IMR-90 (cell line): ENCODE measurements around the gene ATP11B. TPM values are rescaled to one million over a fixed set of nuclear protein-coding genes. Genes with fewer than 3 reads are reported as not detected.
A peak's percentile ranks its signal among the peaks of the same experiment; 100 is the strongest.

ENCODE experiments used
- ATAC-seq: fragments of 200-7000 bp; cut with Tn5 transposase; 2 replicates; pipeline ENCODE4 v1.9.1; 2020; ENCODE audit warnings: low read depth, mild to moderate bottlenecking, moderate library complexity
- BruUV-seq: library from RNA; stranded (reverse); fragments of 400-500 nt; replicated peaks from 2 replicates; lab custom pipeline; 2021; lab: Mats Ljungman, UMichigan
- CTCF ChIA-PET: fragments of 300-600 bp; formaldehyde crosslinking; extraction: SDS; loops from one replicate; lab custom pipeline; 2021; ENCODE audit warnings: antibody characterized with exemption; lab: Yijun Ruan, JAX
- POLR2A ChIA-PET: fragments of 300-600 bp; sonication (Branson Sonifier 250); formaldehyde crosslinking; loops from one replicate; lab custom pipeline; 2022; ENCODE audit warnings: antibody characterized with exemption; ENCODE audit not compliant: unreplicated experiment; lab: Charles Lee
- DNase-seq: peaks from one replicate; pipeline ENCODE4 v3.0.0; 2013
- H2AFZ ChIP-seq: replicated peaks from 2 replicates; pipeline ENCODE3; 2013; ENCODE audit warnings: low read length, mild to moderate bottlenecking; ENCODE audit not compliant: poor library complexity
- H2AK5ac ChIP-seq: 2 replicates; pipeline ENCODE4 v1.6.1; 2013; ENCODE audit warnings: low read depth, low read length, inconsistent platforms
- H2AK9ac ChIP-seq: replicated peaks from 2 replicates; pipeline ENCODE3; 2013; ENCODE audit warnings: mild to moderate bottlenecking, low read depth, low read length, moderate library complexity; ENCODE audit not compliant: poor library complexity
- H2BK120ac ChIP-seq: 2 replicates; pipeline ENCODE4 v1.6.1; 2013; ENCODE audit warnings: low read depth, low read length, inconsistent platforms
- H2BK15ac ChIP-seq: 3 replicates; pipeline ENCODE4 v1.6.1; 2013; ENCODE audit warnings: low read depth, low read length, inconsistent platforms
- H2BK20ac ChIP-seq: 2 replicates; pipeline ENCODE4 v1.6.1; 2013; ENCODE audit warnings: low read depth, mild to moderate bottlenecking, inconsistent platforms, low read length, moderate library complexity
- H2BK5ac ChIP-seq: 2 replicates; pipeline ENCODE4 v1.6.1; 2013; ENCODE audit warnings: mild to moderate bottlenecking, low read depth, low read length, inconsistent platforms; ENCODE audit not compliant: poor library complexity, severe bottlenecking
- H3K14ac ChIP-seq: replicated peaks from 2 replicates; pipeline ENCODE4 v1.6.1; 2013; ENCODE audit warnings: low read depth, low read length, inconsistent platforms
- H3K18ac ChIP-seq: 2 replicates; pipeline ENCODE4 v1.6.1; 2013; ENCODE audit warnings: low read depth, low read length, control low read depth
- H3K23ac ChIP-seq: 2 replicates; pipeline ENCODE4 v1.6.1; 2013; ENCODE audit warnings: low read depth, low read length, inconsistent platforms
- H3K27ac ChIP-seq: 2 replicates; pipeline ENCODE4 v1.5.1; 2013; ENCODE audit warnings: mild to moderate bottlenecking, control low read depth, low read length; ENCODE audit not compliant: insufficient read depth
- H3K27me3 ChIP-seq: 2 replicates; pipeline ENCODE4 v1.6.1; 2013; ENCODE audit warnings: low read length; ENCODE audit not compliant: control insufficient read depth, insufficient read depth
- H3K36me3 ChIP-seq: 2 replicates; pipeline ENCODE4 v1.6.1; 2013; ENCODE audit warnings: low read length, mixed read lengths; ENCODE audit not compliant: control insufficient read depth, insufficient read depth
- H3K4ac ChIP-seq: 2 replicates; pipeline ENCODE4 v1.6.1; 2013; ENCODE audit warnings: low read depth, low read length, inconsistent platforms
- H3K4me1 ChIP-seq: 2 replicates; pipeline ENCODE4 v1.6.1; 2013; ENCODE audit warnings: low read length, mixed read lengths; ENCODE audit not compliant: control insufficient read depth, insufficient read depth
- H3K4me2 ChIP-seq: 2 replicates; pipeline ENCODE4 v1.6.1; 2013; ENCODE audit warnings: low read depth, mild to moderate bottlenecking, control low read depth, low read length, moderate library complexity
- H3K4me3 ChIP-seq: 2 replicates; pipeline ENCODE4 v1.5.1; 2013; ENCODE audit warnings: low read depth, mild to moderate bottlenecking, control low read depth, low read length, moderate library complexity; ENCODE audit not compliant: insufficient read depth
- H3K56ac ChIP-seq: 2 replicates; pipeline ENCODE4 v1.6.1; 2013; ENCODE audit warnings: low read length, inconsistent platforms; ENCODE audit not compliant: insufficient read depth; ENCODE audit errors: extremely low read depth
- H3K79me1 ChIP-seq, 2 experiments: 2 replicates each; pipeline ENCODE4 v1.6.1; 2013; ENCODE audit warnings: low read length in 2 of 2, inconsistent platforms in 1 of 2, low read depth in 1 of 2
- H3K9ac ChIP-seq: 2 replicates; pipeline ENCODE4 v1.6.1; 2013; ENCODE audit warnings: low read depth, low read length, control low read depth
- H3K9me1 ChIP-seq: 2 replicates; pipeline ENCODE4 v1.6.1; 2013; ENCODE audit warnings: low read length, inconsistent platforms; ENCODE audit not compliant: insufficient read depth
- H3K9me3 ChIP-seq: 2 replicates; pipeline ENCODE4 v1.6.1; 2013; ENCODE audit warnings: low read length; ENCODE audit not compliant: control insufficient read depth, insufficient read depth
- H4K20me1 ChIP-seq: 2 replicates; pipeline ENCODE4 v1.6.1; 2013; ENCODE audit warnings: low read length, inconsistent platforms; ENCODE audit not compliant: insufficient read depth
- H4K5ac ChIP-seq: 2 replicates; pipeline ENCODE4 v1.6.1; 2013; ENCODE audit warnings: mild to moderate bottlenecking, low read depth, low read length, control low read depth
- H4K8ac ChIP-seq, 2 experiments: 2 replicates each; pipeline ENCODE4 v1.6.1; 2013; ENCODE audit warnings: low read depth in 2 of 2, low read length in 2 of 2, control low read depth in 1 of 2, inconsistent platforms in 1 of 2
- H4K91ac ChIP-seq: 2 replicates; pipeline ENCODE4 v1.6.1; 2013; ENCODE audit warnings: low read depth, low read length, inconsistent platforms; ENCODE audit not compliant: insufficient read depth
- BHLHE40 ChIP-seq: fragments of 150-350 bp; IDR thresholded peaks from 2 replicates; pipeline ENCODE4 v1.6.1; 2016; ENCODE audit warnings: mild to moderate bottlenecking, low read depth, low read length
- ELK1 ChIP-seq: fragments of 150-350 bp; IDR thresholded peaks from 2 replicates; pipeline ENCODE4 v1.6.1; 2016; ENCODE audit warnings: low read depth, mild to moderate bottlenecking, low read length, moderate library complexity, borderline replicate concordance
- SMC3 ChIP-seq: fragments of 150-350 bp; IDR thresholded peaks from 2 replicates; pipeline ENCODE4 v1.6.1; 2016; ENCODE audit warnings: low read depth, mild to moderate bottlenecking, antibody characterized with exemption, low read length, moderate library complexity
- USF2 ChIP-seq: fragments of 150-350 bp; IDR thresholded peaks from 2 replicates; pipeline ENCODE4 v1.6.1; 2017; ENCODE audit warnings: mild to moderate bottlenecking, antibody characterized with exemption, low read length, low read depth
- WGBS, 2 experiments: methylation state at CpG; one replicate each; pipeline versions ENCODE4 v1.1.5 to v1.1.7; 2013; ENCODE audit warnings: missing lambda C conversion rate in 2 of 2; ENCODE audit not compliant: insufficient read length in 1 of 2; ENCODE audit errors: extremely low coverage in 2 of 2; 5-methylcytosine and 5-hydroxymethylcytosine counted together
- dilution Hi-C: fragments of 300-500 bp; cut with HindIII; formaldehyde crosslinking; loops from one replicate; pipeline ENCODE4 v1.14.3; 2018; ENCODE audit warnings: low sequenced_read_pairs; ENCODE audit not compliant: unreplicated experiment
- in situ Hi-C: fragments of 300-500 bp; cut with MboI; formaldehyde crosslinking; loops from 3 replicates; pipeline ENCODE4 v1.14.3; 2019; ENCODE audit warnings: low sequenced_read_pairs, inconsistent platforms, mixed read lengths
- intact Hi-C: fragments of 100-400 bp; cut with micrococcal nuclease; formaldehyde crosslinking; loops from 2 replicates; pipeline ENCODE4 v1.10.0; 2022
- polyA plus RNA-seq, 3 experiments: library from polyadenylated mRNA; depleted of rRNA; stranded (reverse); fragments of >200 nt; gene quantifications; 2 replicates each; pipeline ENCODE4 v1.2.3, GENCODE V29; 2012; ENCODE audit warnings: low replicate concordance in 1 of 3
- total RNA-seq: library from RNA; depleted of rRNA; stranded (reverse); fragments of >200 nt; gene quantifications from 2 replicates; pipeline ENCODE4 v1.2.3, GENCODE V29; 2012

Gene ATP11B
- total and polyA plus RNA-seq, 2 of the 4 experiments (the other 2 are of a cell fraction) = 10.0 to 39.6 TPM

GRCh38 chr3:182755712-182756111, 37.6 kb upstream of the ATP11B start:
- in situ Hi-C loops = no loop called here
- CTCF ChIA-PET = no interaction called here
- Histone ChIP-seq H4K8ac (no peak overlapping the region), H2AK5ac (no peak overlapping the region), H2BK5ac (no peak overlapping the region), H4K5ac (peak overlapping the region; percentile 90; the same call in 1 of the 2 replicates), H2AK9ac (no peak overlapping the region), H4K91ac (no peak overlapping the region), H3K27ac (peak overlapping the region; percentile 16; the same call in 1 of the 2 replicates), H3K36me3 (no peaks in the 10 kb centered on the region), H3K23ac (no peak overlapping the region), H3K4me3 (no peak overlapping the region), H3K18ac (peak overlapping the region; percentile 80; the same call in 1 of the 2 replicates), H3K27me3 (peaks cover 4% of the 10 kb centered on the region; the same call in 1 of the 2 replicates), H3K4me2 (peak overlapping the region; percentile 64; the same call in 1 of the 2 replicates), H3K4ac (peak overlapping the region; percentile 52), H4K20me1 (no peaks in the 10 kb centered on the region), H2BK20ac (peak overlapping the region; percentile 46; the same call in 1 of the 2 replicates), H3K9me3 (peaks cover 3% of the 10 kb centered on the region; the same call in 1 of the 2 replicates), H3K9me1 (0 out of 2 replicates have a peak, but pooled peaks cover 5% of the 10 kb centered on the region), H2BK15ac (no peak overlapping the region; the same call in 2 of the 3 replicates), H3K4me1 (peaks cover 4% of the 10 kb centered on the region), H3K79me1 (no peaks in the 10 kb centered on the region), H3K14ac (peak overlapping the region; percentile 19), H2BK120ac (peak overlapping the region; percentile 30), H3K56ac (no peak overlapping the region), H3K9ac (no peak overlapping the region), H2AFZ (no peak overlapping the region)
- TF ChIP-seq SMC3 = no peak
- no peak for TF ChIP-seq ELK1
- TF ChIP-seq BHLHE40 = no peak
- no peak for TF ChIP-seq USF2
- dilution Hi-C loops = no loop called here
- intact Hi-C loops = no loop called here
- DNase-seq (peak; percentile 18), ATAC-seq (peak; percentile 25; the same call in 1 of the 2 replicates)
- POLR2A ChIA-PET = no interaction called here
- WGBS, 2 experiments = no CpG with 5 or more reads among the region's 3 CpGs
- no TSS peak for BruUV-seq
